GM19035 (cell line): Measurements from ENCODE around the gene IFNA8.
"Not testable (repeated sequence)": the region's sequence is repeated elsewhere in the genome, so short reads cannot be mapped to it uniquely, and the experiment has no call there.

ENCODE experiments used
- ATAC-seq: cut with Tn5 transposase; IDR thresholded peaks from one replicate; pipeline ENCODE4 v1.9.1; 2021; ENCODE audit not compliant: unreplicated experiment

The IFNA8 gene

GRCh38 chr9:21415493-21416267 lies 6.8 kb downstream of the IFNA8 start:
- no peak for ATAC-seq

DNA sequence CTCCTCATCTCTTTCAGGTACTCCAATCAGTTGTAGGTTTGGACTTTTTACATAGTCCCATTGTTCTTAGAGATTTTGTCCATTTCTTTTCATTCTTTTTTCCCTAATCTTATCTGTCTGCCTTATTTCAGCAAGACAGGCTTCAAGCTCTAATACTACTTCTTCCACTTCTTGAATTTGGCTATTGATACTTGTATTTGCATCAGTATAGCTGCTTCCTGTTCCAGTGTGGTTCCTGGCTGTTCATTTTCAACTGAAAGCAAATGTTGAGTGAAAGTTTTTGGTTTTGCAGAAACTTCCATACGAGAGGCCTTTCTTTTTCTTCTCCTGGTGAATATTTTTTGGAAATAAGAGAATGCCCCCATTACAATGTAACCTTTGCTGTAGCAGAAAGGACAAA lies 19.3 kb downstream of the IFNA8 start:
- ATAC-seq: no peak

GRCh38 chr9:21429191-21429590 lies 20.3 kb downstream of the IFNA8 start:
- no peak for ATAC-seq

DNA sequence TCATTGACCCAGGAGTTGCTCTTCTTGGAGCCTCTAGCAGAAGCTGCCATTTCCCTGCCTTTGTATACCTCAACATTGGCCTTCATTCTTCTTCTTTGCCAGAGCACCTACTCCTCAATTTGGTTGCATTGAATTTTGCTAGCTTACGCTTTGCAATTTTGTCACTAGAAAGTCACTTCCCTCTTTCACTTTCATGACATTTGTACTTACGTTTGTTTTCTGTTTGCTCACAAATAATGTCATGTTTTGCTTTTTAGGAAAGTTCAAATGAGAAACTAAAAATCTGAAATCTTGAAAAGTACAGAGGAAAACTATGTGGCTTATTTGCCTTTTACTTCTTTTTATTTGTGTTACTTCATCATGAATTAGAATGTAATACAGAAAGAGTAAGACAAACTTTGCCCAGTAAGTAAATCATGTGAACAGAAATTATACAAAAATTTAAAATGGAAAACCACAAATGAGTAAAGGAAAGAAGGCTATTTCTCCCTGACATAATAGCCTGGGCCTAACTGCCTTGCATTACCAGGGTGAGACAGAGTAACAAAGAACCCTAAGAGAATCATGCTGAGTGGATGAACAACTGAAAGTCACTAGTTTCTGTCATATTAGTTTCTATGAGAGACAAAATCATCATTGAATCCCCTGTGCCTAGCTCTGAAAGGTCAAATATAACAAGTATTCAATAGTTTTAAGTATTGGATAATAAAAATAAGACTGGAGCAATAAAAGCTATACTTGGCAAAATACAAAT lies 23.9 kb downstream of the IFNA8 start:
- peak; percentile 53 for ATAC-seq

DNA sequence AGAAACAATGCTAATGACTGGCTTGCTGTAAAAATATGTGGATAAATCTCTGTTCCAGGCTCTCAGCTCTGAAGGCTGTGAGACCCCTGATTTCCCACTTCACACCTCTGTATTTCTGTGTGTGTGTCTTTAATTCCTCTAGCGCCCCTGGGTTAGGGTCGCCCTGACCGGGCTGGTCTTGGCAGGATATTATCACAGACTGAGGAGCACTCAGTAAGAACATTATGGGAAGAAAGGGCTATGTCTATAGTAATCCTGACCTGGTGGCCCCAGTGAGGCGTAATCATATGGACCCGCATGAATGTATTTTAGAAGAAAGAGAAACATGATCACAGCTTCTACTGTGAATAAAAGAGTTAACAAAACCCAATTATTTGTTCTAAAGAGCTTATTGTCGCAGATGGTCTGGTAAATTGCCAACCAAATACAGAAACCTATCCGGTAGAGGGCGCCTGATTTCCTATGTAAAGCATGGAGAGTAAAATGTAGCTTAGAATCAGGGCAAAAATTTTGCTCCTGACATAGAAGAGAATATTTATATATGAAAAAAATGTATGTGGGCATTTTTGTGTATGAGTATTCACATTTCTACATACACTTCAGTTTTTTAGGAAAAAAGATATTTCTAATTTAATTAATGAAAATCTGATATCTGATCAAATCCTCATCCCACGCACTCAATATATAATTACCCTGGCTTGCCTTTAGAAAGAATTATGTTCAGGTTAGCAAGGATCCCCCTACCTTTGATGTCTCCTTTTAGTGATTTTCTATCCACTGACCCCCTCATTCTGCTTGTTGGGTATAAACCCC lies 25.5 kb downstream of the IFNA8 start:
- no peak for ATAC-seq

- not testable (repeated sequence) for ATAC-seq
Measured at GRCh38 chr9:21435015-21435383, 26.1 kb downstream of the IFNA8 start.

GRCh38 chr9:21440139-21440538 lies 31.2 kb downstream of the IFNA8 start, which contains the start of gene IFNA1:
TSS of gene IFNA1 (plus strand) at chr9:21440439. CDS start at chr9:21440508, 69 bp downstream.
- ATAC-seq: no peak

DNA sequence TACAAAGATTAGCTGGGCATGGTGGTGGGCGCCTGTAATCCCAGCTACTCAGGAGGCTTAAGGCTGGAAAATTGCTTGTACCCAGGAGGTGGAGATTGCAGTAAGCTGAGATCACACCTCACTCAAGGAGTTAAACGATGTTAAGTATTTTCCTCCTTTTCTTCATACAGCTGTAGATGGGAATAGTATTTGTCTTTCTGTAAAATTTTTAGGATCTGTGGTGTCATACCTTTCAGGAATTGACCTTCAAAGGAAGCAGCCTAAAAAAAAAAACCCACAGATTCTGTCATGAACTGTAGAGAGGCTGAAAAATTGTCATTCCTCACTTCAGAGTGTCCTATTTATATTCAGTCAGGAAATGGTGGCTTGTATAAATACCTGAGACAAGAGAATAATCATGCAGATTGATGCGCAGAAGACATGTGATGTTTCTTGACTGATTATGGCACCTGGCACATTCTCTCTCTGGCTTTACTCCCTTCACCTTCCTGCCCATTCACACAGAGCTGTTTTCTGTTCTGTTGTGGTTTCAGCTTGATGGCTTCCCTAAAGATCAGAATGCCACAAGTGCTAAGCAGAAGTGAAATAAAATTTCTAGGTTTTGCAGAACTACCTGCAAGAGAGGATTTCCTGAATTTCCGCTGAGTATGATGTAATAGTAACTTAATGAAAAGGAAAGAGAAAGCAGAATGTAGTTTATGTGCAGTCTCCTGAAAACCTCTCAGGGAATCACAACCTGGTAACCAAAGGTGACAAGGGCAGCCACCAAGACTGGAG lies 35.1 kb downstream of the IFNA8 start:
- ATAC-seq: peak; percentile 84

GRCh38 chr9:21449312-21449711 lies 40.4 kb downstream of the IFNA8 start:
- not testable (repeated sequence) for ATAC-seq

GRCh38 chr9:21450733-21451394 lies 41.9 kb downstream of the IFNA8 start:
- no peak for ATAC-seq

- ATAC-seq: no peak
Measured at GRCh38 chr9:21452681-21453080, 43.8 kb downstream of the IFNA8 start.

DNA sequence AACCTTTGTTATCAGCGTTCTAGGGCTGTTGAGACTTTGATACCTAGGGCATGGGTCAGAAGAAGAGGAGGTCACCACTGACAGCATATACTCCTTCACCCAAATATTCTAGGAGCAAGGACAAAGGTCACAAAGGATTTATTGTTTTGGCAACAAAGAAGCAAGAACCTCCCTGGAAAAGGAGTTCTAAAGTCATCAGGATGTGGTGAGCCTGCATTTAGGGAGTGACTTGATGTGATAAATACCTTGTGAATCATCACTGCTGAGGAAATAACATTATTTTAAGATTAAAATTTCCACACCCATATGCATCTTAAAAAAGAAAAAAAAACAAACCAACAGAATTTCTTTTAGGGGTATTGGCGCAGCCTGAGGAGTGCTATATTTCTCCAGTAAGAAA lies 45.2 kb downstream of the IFNA8 start:
- no peak for ATAC-seq

- peak; percentile 91 for ATAC-seq
Measured at GRCh38 chr9:21455320-21455719, 46.4 kb downstream of the IFNA8 start.
